HG02884 (cell line): ENCODE data around the gene ATP2B3.
A peak's percentile ranks its signal among the peaks of the same experiment; 100 is the strongest.

Experiments used
- ATAC-seq: cut with Tn5 transposase; IDR thresholded peaks from one replicate; pipeline ENCODE4 v1.9.1; 2021; ENCODE audit warnings: mild to moderate bottlenecking, moderate library complexity; ENCODE audit not compliant: unreplicated experiment

Gene ATP2B3

GRCh38 chrX:153564047-153564606, 46.7 kb downstream of the ATP2B3 start:
- no peak for ATAC-seq

DNA sequence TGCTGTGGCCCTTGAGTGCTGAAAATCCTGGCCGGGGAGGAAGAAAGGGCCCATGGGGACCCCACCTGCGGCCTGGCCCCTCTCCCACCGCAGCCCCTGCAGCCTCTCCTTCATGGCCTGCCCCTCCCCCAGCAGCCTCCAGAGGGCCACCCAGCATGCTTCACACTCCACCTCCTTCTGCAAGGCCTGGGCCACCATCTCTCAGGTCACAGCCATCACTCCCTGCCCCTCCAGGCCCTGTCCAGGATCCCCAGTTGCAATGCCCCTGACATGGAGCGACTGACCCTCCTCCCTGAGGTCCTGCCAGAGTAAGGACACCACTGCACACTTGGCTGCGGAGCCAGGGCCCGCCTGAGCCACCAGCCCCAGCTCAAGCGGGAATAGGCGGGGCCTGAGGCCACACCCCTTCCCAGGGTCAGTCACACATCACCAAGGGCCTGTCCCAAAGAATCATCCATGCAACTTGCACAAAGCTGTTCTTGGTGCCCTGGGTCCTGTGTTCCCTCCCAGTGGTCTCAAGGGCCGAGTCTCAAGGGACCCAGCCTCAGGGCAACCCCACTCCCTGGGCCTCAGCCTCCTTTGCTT, 48.6 kb downstream of the ATP2B3 start:
- no peak for ATAC-seq

DNA sequence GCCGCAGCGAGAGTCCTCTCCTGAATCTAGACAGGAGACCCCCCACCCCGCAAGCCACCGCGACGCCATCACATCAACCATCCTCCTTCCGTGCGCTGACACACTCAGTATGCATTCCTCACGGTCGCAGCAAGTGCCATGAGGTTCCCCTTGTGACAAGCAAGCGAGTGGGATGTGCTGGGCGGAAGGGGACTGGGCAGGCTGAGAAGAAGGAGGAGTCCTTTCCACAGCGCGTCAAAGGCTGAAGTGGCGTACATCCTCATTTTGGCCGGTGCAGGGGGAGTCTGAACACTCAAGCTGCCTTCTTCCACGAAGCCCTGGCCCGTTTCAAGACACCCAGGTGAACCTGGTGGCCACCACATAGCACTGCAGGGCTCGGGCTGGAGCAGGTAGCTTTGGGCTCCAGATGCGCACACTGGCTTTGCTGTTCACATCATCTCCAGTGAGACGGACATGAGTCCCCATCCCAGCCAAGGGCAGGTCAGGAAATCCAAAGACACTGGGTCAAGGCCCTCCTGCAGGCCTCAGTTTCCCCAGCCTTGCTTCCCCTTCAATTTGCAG, 51.1 kb downstream of the ATP2B3 start:
- ATAC-seq: no peak

DNA sequence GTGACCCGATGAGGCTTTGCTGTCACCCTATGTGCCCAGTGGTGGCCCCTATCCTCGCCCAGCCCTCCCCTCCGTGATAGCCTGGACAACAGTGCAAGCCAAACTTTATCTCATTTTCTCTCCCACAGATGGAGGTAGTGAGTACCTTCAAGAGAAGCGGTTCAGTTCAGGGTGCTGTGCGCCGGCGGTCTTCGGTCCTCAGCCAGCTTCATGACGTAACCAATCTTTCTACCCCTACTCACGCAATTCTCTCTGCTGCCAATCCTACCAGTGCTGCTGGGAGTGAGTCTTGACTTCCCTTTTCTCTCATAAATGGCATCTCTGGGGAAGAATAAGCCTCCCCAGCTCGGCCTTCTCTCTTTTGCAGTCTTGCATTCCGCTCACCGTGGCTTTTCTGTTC, 52.0 kb downstream of the ATP2B3 start:
- ATAC-seq: no peak

- ATAC-seq: no peak
Measured at GRCh38 chrX:153571534-153571908, 54.1 kb downstream of the ATP2B3 start.

GRCh38 chrX:153572601-153573000, 55.2 kb downstream of the ATP2B3 start:
- no peak for ATAC-seq

- ATAC-seq: peak; percentile 60
Measured at GRCh38 chrX:153573984-153574383, 56.5 kb downstream of the ATP2B3 start.

DNA sequence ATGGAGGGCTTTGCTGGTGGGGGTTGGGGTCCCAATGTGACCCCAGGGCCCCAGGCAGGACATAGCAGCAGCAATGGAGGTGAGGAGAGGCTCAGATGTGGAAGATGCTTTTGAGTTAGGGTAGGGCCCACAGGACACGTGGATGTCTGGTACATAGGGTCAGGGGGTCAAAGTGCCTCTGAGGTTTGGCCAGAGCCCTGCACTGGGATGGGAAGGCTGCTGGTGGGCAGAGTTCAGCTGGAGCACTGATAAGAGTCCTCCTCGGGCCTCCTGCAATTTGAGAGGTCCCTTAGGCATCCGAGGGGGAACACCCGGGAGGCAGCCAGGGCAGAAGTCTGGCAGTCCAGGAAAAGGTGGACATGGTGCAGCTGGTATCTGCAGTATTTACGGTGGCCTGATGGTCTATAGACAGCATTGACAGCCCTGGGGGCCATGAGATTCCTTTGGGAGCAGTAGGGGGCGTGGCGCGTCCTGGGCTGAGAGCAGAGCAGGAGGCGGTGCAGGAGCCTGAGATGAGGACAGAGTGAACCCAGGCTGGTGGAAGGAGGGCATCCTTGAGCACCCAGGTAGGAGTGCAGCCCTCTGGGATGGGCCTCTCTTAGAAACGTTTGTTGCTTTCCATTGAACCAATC, 58.9 kb downstream of the ATP2B3 start:
- no peak for ATAC-seq

DNA sequence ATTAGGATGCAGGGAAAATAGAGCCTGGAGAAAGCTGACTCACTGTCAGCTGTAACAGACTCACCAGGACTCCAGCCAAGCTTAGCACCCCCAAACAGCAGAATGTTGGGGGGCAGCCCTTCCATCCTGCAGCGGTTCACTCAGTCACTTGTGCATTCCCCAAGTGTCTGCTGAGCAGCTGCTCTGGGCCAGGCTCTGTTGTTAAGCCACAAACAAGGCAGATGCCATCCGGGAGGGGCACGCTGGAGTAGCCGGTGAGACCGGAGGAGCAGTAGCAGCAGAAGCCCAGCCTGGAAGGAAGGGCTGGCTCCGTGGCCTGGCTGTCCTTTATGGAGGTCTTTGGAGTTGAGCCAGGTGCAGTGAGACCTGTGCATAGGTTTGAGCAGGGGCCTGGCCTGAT, 59.5 kb downstream of the ATP2B3 start:
- ATAC-seq: no peak

DNA sequence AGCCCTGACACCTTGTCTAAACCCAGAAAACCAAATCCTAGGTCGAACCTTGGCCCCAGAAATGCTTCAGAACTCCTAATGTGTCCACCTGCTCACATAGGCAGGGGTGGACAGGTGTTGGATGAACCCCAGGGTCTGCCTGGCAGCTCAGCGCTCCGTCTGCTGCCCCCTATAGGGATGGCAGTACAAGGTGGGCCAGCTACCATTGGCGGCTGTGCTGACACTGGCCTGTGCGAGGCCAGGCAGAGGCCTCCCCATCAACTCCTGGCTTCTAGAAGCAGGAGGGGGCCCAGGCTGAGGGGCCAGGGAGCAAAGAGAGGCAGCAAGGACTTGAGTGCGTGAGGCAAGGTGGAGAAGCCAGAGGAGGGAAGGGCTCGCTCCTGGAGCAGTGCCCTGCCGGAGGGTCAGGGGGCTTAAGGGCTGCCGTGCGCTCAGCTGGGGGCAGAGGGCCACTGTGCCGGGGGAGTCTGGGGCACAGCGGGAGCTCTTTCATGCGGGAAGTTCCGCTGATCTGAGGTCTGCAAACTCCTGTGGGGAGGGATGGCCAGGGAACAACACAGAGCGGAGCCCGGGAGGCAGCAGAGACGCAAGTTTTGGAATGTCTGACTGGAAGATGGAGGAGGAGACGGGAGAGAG, 60.9 kb downstream of the ATP2B3 start:
- no peak for ATAC-seq

DNA sequence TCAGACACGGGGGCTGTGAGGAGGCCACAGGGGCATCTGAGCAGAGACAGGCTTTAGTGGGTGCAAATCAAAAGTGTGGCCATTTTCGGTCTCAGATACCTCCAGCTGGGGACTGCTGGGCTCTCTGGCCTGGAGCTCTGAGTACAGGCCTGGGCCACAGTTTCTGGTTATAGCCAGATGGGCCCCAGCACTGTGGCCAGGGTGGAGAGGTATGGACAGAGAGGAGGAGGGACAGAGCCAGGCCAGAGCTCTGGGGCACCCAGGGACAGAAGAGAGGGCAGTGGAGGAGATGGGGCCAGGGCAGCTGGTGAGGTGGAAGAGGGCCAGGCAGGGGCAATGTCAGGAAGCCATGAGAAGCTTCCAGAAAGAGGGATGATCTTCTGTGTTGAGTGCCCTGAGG, 61.4 kb downstream of the ATP2B3 start:
- no peak for ATAC-seq

DNA sequence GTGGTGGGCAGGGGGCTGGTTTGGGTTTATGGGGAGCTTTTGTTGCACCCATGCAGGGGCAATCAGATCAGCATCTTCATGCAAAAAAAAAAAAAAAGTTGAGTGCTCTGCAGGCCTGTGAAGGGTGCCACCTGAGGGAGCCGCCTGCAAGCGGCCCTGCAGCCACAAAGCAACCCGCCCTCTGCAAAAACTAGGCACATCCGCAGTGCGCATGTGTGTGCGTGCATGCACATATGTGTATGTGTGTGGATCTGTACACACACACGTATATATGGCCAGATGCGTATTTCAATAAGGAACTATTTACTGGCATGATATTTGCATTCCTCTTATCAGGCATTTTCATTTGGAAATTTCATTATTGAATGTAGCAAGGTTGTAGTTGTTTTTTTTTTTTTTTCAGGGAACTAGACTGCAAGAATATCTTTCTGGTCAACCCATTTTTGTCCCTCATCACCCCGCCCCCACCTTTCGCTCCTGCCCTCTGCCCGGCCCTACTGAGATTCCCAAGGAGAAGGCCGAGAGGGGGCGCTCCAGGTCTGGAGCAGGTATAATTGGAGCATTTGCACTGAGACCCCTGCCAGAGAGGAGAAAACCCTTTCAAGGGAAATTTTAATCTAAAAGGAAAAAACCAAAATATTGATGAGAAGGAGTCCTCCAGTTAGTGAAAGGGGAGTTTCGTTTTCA, 63.4 kb downstream of the ATP2B3 start:
- ATAC-seq: no peak

DNA sequence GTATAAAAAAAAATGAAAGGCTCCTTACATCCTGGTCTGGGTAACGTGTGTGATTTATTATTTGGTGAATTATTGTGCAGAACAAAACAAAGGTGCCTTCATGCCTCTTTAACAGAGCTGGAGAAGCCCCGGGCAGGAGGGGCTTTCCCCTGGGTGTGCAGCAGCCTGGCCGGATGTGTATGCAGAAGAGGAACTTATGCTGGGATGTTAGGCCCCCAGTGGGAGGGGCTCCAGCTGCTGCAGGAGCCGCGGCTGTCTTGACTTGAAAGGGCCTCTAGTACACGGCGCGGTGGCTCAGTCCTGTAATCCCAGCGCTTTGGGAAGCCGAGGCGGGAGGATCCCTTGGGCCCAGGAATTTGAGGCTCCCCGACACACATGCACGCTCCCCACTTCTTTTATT, 65.5 kb downstream of the ATP2B3 start:
- peak; percentile 99 for ATAC-seq

GRCh38 chrX:153583433-153583832, 66.0 kb downstream of the ATP2B3 start:
- no peak for ATAC-seq

DNA sequence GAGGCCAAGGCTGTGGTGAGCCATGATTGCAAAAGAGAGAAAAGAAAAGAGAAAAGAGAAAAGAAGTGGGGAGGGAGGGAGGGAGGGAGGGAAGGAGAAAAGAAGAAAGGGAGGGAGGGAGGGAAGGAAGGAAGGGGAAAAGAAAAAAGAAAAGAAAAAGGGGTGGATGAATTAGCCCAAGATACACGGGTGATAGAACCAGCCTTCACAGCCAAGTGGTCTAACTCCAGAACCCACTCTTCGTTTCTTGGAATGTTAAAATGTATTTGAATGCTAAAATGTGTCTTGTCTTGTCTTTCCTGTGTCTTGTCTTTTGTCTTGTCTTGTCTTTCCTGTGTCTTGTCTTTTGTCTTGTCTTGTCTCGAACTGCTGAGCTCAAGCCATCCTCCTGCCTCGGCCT, 68.4 kb downstream of the ATP2B3 start:
- ATAC-seq: no peak

GRCh38 chrX:153587342-153587741, 69.9 kb downstream of the ATP2B3 start:
- ATAC-seq: no peak

DNA sequence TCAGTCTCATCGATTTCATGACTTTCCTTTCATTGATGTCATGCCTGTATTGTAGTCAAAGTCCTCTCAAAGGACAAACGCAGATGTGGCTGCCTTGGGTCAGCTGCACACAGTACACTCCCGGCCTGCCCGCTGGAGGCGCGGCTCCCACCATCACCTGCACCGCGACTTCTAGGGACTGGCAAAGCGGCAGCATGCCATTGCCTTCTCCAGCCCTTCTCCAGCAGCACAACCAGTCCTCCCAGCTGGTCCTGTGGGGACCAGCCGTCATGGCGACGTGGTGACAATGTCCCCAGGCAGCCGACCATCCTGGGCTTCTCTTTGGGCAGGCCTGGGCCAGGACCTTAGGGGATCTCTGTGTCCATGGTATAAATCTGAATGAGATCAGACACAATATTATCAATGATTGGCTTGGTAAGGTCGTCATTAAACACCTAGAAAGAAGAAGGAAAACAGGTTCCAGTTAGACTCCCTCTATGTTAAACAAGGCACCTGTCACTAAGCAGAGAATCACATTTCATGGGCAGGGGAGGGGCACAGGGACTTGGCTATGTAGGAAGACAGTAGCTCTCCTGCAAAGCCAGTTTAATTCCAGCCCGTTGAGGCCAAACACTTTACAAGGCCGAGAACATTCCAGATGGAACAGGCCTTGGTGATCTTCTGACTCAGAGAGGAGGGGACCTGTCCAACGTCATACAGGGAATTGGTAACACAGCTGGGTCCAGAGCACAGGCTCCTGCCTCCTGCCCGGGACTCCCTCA, 70.8 kb downstream of the ATP2B3 start:
- ATAC-seq: no peak

- ATAC-seq: no peak
Measured at GRCh38 chrX:153588782-153589446, 71.5 kb downstream of the ATP2B3 start.

DNA sequence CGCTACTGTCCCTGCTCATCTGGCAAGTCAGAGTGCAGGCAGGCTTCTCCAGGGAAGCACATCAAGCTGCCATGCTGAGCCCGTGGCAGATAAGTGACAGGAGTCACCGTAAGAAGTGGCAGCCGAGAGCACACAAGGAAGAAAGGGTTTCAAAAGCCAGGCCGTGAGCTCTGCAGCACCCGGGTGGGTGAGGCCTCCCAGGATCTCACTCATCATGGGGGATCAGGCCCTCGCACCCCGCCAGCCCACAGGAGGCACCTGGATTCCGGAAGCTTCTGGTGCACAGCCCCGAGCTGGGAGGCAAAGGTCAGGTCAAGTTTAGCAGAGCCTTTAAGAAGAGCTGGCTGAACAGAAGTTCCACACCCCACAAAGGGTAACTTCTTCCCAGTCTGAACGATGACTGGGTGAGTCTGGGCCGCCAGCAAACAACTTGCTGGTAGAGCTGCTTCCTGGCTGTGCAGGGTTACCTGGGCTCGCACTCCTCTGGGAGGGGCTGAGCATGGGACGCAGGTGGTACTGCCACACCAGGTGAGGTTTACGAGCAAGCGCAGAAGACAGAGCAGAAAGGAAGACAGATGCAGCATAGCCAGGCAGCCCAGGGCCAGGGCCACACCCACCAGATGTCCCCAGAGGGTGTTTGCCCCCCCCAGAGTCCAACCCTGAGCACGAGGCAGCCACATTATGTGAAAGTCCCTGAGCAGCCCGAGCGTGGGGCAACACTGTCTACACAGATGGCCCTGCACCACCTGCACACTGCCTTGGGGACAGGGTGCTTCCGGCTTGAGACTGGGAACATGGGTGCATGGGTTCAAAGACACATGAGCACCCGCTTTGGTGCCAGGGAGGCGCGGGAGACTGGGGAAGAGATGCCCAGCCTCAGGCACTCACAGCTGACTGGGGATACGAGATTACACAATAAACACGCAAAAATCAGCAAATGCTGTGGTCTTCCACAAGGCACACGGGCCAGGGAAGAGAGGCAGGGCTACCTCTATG, 73.8 kb downstream of the ATP2B3 start:
- ATAC-seq: no peak
